Endothelial cell of hepatic sinusoid (primary cell): Measurements from ENCODE around the gene RIPPLY3.
"Not testable (repeated sequence)": the region's sequence is repeated elsewhere in the genome, so short reads cannot be mapped to it uniquely, and the experiment has no call there.

Experiments used
- in situ Hi-C: cut with HindIII; loops from 2 replicates; pipeline ENCODE4 v1.10.0; 2017; ENCODE audit warnings: low sequenced_read_pairs

Gene RIPPLY3

DNA sequence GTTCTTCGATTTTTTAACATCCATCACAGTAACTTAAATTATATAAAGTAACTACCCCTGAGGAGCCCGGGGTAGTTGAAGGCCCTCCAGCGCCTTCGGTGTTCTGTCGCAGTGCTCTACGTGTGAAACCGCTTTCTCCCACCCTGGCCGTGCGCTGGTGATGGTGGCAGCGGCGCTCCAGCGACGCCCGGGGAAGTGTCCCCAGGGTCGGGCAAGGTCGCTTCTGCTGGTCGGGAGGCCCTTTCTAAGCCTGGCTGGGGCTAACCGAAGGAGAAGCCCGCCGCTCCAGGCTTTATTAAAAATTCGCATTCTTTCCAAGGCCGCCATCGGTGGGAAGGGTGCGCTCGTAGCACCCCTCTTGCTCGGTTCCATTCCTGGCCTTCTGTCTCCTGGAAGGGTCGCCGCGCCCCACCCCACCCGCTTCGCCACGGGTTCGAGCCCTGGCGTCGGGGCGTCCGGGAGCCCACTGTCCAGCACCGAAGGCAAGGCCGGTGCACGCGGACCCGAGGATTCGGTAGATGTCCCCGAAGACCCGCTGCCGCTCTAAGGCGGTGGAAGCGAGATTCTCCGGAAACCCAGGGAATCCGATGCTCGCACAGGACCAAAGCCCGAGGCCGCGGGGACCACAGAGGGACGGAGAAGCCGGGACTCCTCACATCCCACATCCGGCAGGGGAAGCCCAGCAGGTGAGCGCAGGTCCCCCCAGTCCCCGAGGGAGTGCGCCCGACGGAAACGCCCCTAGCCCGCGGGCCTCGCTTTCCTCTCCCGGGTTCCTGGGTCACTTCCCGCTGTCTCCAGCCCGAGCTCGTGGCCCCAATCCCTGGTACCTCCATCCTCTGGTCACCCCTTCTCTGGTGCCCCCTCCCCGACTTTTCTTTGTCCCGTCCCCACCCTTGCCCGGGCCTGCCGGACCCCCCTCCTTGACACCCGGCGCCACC lies 685 bp upstream of the RIPPLY3 start:
- in situ Hi-C loops: no loop called here

DNA sequence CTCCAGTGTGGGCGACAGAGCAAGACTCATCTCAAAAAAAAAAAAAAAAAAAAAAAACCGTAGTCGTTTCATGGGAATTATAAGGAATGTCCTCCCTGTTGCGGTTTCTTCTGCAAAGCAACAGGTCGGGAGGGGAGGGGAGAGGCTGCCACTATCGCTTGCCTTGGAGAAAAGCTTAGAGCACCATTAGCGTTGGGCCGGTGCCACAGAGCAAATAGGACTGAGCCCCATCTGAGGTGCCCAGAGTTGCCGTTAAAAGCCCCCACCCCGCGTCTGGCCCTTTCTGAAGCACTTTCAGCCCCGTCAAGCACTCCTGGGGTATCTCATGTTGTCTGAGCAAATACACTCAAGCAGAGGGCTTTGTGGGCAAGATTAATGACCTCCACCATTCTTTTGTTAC lies 2.2 kb downstream of the RIPPLY3 start:
- in situ Hi-C loops: no loop called here

DNA sequence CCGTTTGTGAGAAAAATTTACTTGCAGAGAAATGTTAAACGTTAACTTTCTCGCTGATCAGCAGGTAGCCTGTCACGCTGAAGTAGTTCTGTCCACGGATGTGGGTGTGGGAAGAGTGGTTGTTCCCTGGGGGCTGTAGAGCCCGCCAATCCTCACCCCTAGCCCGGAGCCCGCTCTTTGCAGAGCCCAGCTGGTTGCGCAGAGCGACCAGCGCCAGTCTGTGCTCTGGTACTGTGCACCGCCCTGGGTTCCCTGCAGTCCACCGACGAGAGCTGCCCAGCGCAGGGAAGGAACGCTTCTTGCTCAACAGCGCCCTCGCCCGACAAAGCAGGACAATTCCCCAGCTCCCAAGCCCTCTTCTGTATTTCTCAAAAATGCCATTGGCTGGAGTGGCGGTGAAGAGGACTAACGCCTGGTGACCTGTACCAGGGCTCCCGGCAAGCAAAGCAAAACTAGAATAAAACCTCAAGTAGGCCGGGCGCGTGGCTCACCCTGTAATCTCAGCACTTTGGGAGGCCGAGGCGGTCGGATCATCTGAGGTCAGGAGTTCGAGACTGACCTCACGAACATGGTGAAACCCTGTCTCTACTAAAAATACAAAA lies 3.3 kb downstream of the RIPPLY3 start:
- in situ Hi-C loops: no loop called here

DNA sequence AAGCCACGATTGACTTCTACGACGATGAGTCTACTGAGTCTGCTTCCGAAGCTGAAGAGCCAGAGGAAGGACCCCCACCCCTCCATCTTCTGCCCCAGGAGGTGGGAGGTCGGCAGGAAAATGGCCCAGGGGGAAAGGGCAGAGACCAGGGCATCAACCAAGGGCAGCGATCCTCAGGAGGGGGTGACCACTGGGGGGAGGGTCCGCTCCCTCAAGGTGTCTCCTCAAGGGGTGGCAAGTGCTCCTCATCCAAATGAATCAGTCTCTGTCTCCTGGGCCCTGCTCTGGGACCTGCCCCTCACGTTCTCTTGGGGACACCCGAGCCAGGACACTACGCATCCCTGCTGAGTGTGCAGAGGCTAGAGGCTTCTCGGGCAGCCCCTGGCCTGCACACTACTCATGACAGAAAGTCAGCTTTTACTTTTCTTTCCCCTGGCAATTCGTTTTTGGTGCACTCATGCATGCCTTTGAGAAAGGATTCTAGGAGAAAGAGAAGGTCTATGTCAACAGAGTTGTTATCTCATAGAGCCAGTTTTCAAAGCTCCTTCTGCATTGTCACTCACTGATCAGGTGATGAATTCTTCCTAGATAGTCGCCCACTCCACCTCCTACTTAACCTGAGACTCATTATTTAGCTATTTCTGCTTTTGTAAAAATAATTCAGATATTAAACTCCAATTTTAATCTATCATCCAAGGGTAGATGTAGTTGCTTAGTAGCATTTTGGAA lies 11.6 kb downstream of the RIPPLY3 start:
- in situ Hi-C loops: no loop called here

DNA sequence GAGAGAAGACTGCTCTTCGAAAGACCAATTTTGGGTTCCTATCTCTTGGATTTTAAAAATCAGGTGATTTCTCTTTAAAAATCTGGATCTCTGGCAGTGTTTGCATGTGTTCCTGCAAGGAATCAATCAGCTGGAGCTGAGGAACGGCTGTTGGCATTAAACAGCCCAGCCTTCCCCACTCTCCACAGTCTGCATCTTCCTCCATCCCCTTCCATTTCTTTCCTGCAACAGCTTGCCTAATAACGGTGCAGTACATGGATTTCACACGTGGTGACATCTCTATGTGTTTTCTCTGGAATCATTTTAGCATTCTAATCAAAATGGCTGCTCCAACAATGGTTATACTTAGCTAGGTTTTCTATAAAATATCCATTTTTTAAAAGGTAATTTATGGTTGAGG lies 20.0 kb downstream of the RIPPLY3 start:
- in situ Hi-C loops: no loop called here

DNA sequence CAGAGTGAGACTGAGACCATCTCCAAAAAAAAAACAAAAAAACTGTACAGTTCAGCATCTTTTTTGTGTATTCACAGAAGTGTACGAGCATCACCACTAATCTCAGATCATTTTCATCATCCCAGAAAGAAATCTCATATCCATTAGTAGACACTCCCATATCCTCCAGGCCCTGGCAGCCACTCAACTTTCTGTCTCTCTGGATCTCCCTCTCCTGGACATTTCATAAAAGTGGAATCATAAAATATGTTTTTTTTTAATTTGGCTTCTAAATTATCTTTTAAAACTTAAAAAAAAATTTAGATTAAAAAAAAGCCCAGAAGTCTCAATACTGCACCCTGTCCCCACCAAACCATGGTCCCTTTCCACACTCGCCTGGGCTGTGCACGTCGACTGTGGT lies 22.1 kb downstream of the RIPPLY3 start:
- in situ Hi-C loops: no loop called here

DNA sequence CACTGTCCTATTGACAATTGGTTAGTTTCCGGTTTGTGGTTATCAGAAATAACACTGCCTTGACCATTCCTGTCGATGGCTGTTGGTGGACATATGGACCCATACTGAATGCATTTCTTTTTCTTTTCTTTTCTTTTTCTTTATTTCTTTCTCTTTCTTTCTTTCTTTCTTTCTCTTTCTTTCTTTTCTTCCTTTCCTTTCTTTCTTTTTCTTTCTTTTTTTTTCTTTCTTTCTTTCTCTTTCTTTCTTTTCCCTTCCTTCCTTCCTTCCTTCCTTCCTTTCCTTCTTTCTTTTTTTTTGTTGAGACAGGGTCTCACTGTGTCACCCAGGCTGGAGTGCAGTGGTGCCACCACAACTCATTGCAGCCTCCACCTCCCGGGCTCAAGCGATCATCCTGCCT lies 24.4 kb downstream of the RIPPLY3 start:
- in situ Hi-C loops: no loop called here

DNA sequence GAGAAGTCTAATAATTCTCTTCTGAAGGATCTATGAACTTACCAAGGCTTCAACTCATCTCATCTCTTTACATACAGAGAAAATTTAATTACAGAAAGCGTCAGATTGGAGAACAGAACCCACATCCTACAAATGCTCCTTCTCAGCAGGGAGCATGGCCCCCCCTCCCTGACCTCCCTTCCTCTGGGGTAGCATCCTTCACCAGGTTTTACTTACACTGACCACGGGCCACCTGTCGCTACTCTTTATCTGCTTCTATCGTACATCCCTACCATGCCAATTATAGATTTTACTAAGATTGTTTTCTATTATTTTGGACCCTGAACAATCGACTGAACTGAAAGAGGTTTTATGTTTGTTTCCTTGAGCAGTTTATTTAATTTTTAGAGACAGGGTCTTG lies 25.8 kb downstream of the RIPPLY3 start:
- in situ Hi-C loops: no loop called here

DNA sequence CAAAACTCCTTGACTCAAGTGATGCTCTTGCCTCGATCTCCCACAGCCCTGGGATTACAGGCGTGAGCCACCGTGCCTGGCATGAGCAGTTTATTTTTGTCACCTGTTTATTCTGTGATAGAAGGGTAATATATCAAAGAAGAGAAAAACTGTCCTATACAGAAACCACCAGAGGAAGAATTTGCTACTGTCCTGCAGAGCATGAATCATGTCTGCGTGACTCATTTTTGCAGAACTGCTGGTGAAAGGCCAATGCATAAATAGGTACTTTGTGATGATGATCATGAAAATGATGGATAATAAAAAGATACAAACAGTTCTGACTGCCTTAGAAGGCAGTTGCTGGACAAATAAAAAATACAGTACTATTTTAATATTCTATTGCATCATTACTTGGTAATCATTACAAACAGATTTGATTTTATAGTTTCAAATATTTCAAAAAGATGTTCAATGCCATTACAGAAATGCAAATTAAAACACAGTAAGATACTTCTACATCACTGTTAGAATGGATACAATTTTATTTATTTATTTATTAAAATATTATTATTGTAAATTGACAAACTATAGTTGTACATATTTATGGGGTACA lies 26.5 kb downstream of the RIPPLY3 start:
- in situ Hi-C loops: no loop called here

DNA sequence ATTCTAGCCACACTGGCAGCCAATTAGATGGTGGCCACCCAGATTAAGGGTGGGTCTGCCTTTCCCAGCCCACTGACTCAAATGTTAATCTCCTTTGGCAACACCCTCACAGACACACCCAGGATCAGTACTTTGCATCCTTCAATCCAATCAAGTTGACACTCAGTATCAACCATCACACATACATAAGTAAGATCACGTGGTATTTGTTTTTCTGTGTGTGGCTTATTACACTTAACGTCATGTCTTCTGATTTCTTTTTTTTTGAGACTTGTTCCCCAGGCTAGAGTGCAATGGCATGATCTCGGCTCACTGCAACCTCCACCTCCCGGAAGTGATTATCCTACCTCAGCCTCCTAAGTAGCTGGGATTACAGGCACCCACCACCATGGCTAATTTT lies 27.9 kb downstream of the RIPPLY3 start:
- in situ Hi-C loops: not testable (repeated sequence)

DNA sequence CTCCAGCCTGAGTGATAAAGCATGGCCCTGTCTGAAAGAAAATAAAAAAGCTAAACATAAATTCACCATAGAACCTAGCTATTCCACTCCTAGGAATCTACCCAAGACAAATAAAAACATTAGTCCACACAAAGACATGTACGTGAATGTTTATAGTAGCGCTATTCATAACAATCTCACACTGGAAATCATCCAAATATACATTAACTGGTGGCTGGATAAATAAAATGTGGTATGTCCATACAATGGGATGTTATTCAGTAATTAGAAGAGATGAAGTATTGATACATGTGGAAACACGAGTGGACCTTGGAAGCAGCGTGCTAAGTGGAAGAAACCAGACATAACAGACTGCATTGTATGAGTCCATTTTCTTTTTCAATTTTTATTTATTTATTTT lies 29.7 kb downstream of the RIPPLY3 start:
- in situ Hi-C loops: no loop called here

DNA sequence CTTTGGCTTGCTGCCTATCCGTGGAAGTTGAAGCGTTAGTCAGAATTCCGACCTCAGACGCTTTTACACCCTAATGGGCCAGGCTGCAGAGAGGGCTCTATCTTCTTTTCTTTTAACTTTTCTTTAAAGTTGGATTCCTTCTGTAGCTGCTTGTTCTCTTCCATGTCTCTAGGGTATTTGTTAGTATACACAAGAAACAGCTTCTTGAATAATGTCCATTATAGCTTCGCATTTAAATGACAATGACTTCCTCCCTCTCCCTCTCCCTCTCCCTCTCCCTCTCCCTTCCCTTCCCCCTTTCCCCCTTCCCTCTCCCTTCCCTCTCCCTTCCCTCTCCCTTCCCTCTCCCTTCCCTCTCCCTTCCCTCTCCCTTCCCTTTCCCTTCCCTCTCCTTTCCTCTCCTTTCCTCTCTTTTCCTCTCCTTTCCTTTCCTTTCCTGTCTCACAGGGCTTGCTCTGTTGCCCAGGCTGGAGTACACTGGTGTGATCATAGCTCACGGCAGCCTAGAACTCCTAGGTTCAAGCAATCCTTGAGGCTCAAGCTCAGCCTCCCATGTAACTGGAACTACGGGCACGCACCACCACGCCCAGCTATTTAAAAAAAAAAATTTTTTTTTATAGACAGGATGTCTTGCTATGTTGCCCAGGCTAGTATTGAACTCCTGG lies 33.0 kb downstream of the RIPPLY3 start:
- in situ Hi-C loops: no loop called here

DNA sequence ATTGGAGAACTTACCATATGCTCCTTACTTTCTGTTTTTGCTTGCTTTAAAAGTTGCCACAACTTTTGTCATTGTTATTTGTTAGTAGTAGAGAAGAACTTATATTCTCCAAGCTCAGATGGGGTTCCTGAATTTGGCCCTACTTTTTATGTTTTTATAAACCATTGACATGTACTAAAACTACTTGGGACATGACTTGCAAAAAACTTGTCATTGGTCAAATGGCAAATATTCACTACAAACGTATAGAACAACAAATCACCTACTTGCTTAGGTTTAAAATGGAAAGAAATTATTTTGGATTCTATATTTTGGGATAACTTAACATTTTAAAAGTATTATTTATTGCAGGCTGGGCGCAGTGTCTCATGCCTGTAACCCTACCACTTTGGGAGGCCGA lies 33.7 kb downstream of the RIPPLY3 start:
- in situ Hi-C loops: no loop called here

DNA sequence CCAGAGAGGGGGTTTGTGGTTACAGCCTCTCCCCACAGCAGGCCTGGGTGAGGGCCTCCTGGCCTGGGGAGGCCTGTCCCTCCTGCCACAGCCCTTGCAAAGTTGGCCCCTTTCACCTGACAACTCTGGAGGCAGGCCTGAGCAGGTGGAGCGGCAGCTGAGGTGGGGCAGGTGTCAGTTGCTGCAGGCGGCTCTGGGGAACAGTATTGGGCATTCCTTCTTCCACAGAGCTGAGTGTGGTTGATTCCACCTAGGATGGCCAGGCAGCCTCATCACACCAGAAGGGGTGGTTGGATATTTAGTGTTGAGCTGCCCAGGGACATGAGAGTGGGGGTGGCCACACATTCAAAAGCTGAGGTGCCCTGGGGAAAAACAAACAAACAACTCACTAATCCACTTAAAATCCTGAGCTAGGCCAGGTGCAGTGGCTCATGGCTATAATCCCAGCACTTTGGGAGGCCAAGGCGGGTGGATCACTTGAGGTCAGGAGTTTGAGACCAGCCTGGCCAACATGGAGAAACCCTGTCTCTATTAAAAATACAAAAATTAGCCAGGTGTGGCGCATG lies 35.3 kb downstream of the RIPPLY3 start:
- in situ Hi-C loops: no loop called here

DNA sequence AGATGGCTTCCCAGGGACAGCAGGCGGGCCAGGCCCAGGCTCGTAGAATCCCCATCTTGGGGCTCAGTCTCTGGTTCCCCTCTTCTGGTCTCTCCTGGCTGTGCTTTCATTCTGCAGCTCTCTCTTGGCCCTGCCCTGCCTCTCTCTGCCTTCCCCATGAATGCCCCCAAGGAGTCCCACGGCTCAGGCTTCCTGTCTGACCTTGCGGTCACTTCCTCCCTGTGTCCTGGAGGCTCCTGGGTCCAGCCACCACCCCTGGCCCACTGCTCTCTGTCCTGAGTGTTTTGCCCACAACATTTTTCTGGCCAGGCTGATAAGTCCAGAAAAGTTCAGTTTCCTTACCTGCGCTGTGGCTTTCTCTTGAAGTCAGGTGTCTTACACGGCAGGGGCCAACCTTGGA lies 37.3 kb downstream of the RIPPLY3 start:
- in situ Hi-C loops: no loop called here

DNA sequence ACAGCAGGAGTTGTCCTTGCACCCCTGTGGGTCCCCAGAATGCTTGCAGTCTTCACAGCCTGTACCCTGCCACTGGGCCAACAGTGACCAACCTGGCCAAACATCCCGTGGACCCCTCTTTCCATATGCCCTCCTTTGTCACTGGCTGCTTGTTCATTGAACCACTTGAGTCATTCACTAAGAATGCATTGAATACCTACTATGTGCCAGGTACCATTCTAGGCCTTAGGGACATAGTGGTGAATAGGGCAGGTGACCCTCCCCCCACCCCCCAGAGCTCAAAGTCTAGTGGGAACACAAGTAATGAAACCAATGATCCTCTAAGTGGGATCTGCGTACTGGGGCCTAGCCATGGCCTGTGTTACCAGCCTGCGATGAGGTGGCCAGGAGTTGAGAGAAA lies 38.1 kb downstream of the RIPPLY3 start:
- in situ Hi-C loops: no loop called here

DNA sequence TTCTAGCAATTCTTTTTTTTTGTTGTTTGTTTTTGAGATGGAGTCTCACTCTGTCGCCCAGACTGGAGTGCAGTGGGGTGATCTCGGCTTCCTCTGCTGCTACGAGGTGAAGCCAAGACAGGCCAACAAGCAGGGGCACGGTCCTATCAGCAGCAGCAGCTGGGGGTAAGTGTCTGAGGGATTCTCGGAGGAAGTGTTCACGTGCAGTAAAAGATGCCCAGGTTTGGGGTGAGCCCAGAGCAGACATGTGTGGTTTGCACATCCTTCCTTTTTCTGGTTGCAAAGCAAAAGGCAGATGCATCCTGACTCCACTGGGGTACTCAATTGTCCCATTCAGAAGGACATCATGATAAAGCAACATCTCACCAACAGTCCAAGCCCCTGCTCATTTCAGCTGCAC lies 38.6 kb downstream of the RIPPLY3 start:
- in situ Hi-C loops: no loop called here

DNA sequence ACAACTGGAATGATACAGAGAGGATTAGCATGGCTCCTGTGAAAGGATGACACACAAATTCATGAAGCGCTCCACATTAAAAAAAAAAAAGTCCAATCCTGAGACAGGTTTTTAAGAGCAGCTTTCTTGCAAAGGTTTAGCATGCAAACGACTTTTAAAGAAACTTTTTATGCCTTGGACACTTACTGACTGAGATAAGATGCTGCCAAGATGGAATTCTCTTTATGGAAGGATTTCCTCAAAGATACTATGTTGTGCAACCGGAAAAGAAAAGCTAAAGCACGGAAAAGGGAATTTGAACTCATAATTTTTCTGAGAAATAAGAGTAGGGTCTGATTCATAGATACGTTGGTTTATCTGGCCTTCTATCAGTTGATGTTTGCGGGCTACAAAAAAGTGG lies 39.1 kb downstream of the RIPPLY3 start:
- in situ Hi-C loops: no loop called here

DNA sequence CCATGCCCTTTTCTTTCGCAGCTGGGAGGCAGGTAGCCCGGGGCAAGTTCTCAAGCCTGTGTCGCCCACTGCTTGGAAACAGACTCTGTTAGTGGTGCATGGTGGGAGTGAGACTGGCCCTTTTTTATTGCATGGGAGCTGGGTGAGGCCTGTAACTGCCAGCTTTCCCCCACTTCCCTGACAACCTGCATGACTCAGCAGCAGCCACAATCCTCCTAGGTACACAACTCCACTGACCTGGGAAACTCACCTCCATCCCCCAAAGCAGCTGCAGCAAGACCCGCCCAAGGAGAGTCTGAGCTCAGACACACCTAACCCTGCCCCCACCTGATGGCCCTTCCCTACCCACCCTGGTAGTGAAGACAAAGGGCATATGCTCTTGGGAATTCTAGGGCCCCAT lies 40.6 kb downstream of the RIPPLY3 start:
- in situ Hi-C loops: no loop called here

DNA sequence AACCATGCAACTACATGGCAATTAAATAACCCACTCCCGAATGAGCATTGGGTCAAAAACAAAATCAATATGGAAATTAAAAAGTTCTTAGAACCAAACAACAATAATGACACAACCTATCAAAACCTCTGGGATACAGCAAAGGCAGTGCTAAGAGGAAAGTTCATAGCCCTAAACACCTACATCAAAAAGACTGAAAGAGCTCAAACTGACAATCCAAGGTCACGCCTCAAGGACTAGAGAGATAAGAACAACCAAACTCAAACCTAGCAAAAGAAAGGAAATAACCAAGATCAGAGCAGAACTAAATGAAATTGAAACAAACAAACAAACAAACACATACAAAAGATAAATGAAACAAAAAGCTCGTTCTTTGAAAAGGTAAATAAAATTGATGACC lies 43.2 kb downstream of the RIPPLY3 start:
- in situ Hi-C loops: not testable (repeated sequence)
